Measurements from ENCODE around the gene ATP2B2. TPM values are rescaled to one million over a fixed set of nuclear protein-coding genes. Genes with fewer than 3 reads are reported as not detected.

ATP2B2 gene
- total RNA-seq, 2 donors from 2014 or later = 0.14 to 0.74 TPM

DNA sequence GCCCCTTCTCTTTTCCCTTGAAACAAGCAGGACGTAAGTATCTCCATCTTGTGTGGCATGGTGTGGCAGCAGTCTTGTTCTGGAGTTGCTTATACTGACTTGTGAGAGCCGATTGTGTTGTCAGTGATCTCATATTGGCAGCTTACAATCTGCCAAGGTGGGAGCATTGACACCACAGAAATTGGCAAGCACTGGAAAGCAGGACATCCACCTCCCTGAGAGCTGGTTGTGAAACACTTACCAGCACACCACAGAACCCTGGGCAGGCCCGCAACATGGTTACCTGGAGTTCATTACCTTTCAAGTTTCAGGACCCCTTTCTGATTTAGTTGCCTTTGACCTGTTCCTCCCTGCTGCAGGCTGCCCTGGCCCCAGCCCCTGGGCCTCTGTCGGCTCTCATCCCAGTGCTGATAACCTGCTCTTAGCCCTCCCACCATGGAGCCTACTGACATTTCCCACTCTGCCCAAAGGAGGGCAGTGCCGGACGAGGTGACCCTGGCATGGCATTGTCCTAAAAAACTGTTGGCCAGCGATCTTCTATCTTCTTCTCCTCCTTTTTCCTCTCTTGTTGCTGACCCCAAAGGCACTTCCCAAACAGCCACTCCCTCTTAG, 10.6 kb upstream of the ATP2B2 start:
- peaks cover 3% of the 10 kb centered on the region for H3K27me3 ChIP-seq (replicated peaks; ENCODE audit: insufficient read depth)
- intact Hi-C loops (cut with DNase I) = no loop called here
- TF ChIP-seq, protein P1, sequence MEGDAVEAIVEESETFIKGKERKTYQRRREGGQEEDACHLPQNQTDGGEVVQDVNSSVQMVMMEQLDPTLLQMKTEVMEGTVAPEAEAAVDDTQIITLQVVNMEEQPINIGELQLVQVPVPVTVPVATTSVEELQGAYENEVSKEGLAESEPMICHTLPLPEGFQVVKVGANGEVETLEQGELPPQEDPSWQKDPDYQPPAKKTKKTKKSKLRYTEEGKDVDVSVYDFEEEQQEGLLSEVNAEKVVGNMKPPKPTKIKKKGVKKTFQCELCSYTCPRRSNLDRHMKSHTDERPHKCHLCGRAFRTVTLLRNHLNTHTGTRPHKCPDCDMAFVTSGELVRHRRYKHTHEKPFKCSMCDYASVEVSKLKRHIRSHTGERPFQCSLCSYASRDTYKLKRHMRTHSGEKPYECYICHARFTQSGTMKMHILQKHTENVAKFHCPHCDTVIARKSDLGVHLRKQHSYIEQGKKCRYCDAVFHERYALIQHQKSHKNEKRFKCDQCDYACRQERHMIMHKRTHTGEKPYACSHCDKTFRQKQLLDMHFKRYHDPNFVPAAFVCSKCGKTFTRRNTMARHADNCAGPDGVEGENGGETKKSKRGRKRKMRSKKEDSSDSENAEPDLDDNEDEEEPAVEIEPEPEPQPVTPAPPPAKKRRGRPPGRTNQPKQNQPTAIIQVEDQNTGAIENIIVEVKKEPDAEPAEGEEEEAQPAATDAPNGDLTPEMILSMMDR (IDR thresholded peaks at IDR 0.05) = no peak
- TF ChIP-seq POLR2AphosphoS5 (IDR thresholded peaks at IDR 0.05) (no peak), POLR2A (IDR thresholded peaks at IDR 0.05) (no peak)
- DNase-seq (ENCODE audit: low spot score) = no peak
- no peaks in the 10 kb centered on the region for H3K4me1 ChIP-seq (replicated peaks)
- no peaks in the 10 kb centered on the region for H3K9me3 ChIP-seq
- 68% methylated on average over 7 of the region's 7 CpGs for WGBS
- H3K4me3 ChIP-seq = no peak overlapping the region
- no peak overlapping the region for H3K27ac ChIP-seq
- H3K36me3 ChIP-seq = no peaks in the 10 kb centered on the region

- Histone ChIP-seq H3K36me3 (no peaks in the 10 kb centered on the region), H3K4me3 (no peak overlapping the region), H3K27me3 (replicated peaks; ENCODE audit: insufficient read depth) (peaks cover 3% of the 10 kb centered on the region), H3K9me3 (no peaks in the 10 kb centered on the region), H3K4me1 (replicated peaks) (no peaks in the 10 kb centered on the region), H3K27ac (no peak overlapping the region)
- TF ChIP-seq POLR2A (IDR thresholded peaks at IDR 0.05) = no peak
- TF ChIP-seq POLR2AphosphoS5 (IDR thresholded peaks at IDR 0.05) = no peak
- TF ChIP-seq, protein P1 (IDR thresholded peaks at IDR 0.05) = no peak
- 84% methylated on average over 3 of the region's 3 CpGs for WGBS
- intact Hi-C loops (cut with DNase I) = no loop called here
- DNase-seq (ENCODE audit: low spot score) = no peak
Measured at GRCh38 chr3:10515396-10515795, 10.0 kb upstream of the ATP2B2 start.

- Histone ChIP-seq H3K4me3 (no peak overlapping the region), H3K36me3 (no peaks in the 10 kb centered on the region), H3K4me1 (replicated peaks) (no peaks in the 10 kb centered on the region), H3K9me3 (no peaks in the 10 kb centered on the region), H3K27ac (no peak overlapping the region), H3K27me3 (replicated peaks; ENCODE audit: insufficient read depth) (peaks cover 3% of the 10 kb centered on the region)
- DNase-seq (ENCODE audit: low spot score) = no peak
- intact Hi-C loops (cut with DNase I) = no loop called here
- WGBS = 94% methylated on average over 8 of the region's 8 CpGs
- TF ChIP-seq, protein P1 (IDR thresholded peaks at IDR 0.05) = no peak
- TF ChIP-seq POLR2A (IDR thresholded peaks at IDR 0.05) = no peak
- TF ChIP-seq POLR2AphosphoS5 (IDR thresholded peaks at IDR 0.05) = no peak
Measured at GRCh38 chr3:10514407-10515069, 9.2 kb upstream of the ATP2B2 start.

DNA sequence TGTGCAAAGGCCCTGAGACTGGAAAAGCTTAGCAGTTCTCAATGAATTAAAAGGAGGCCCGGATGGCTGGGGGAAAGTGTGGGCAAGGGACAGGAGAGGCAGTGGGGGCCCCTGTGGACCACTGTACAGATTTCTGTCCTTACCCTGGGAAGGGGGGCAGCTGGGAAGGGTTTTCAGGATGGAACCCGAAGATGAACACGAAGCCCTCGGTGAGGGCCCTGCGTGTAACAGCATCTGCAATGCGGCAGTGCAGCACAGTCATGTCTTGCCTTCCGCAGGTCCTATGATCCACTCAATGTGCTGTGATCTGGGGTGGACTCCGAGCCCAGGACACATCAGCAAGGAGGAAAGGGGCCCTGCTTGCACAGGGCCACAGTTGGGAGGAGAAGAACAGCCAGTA, 7.9 kb upstream of the ATP2B2 start:
- H3K27me3 ChIP-seq (replicated peaks; ENCODE audit: insufficient read depth) = peaks cover 3% of the 10 kb centered on the region
- no peaks in the 10 kb centered on the region for H3K9me3 ChIP-seq
- H3K4me1 ChIP-seq (replicated peaks) = no peaks in the 10 kb centered on the region
- H3K27ac ChIP-seq = no peak overlapping the region
- DNase-seq (ENCODE audit: low spot score) = no peak
- WGBS = 84% methylated on average over 8 of the region's 8 CpGs
- TF ChIP-seq POLR2A (IDR thresholded peaks at IDR 0.05) (no peak), POLR2AphosphoS5 (IDR thresholded peaks at IDR 0.05) (no peak)
- TF ChIP-seq, protein P1 (IDR thresholded peaks at IDR 0.05) = no peak
- intact Hi-C loops (cut with DNase I) = no loop called here
- no peaks in the 10 kb centered on the region for H3K36me3 ChIP-seq
- no peak overlapping the region for H3K4me3 ChIP-seq

DNA sequence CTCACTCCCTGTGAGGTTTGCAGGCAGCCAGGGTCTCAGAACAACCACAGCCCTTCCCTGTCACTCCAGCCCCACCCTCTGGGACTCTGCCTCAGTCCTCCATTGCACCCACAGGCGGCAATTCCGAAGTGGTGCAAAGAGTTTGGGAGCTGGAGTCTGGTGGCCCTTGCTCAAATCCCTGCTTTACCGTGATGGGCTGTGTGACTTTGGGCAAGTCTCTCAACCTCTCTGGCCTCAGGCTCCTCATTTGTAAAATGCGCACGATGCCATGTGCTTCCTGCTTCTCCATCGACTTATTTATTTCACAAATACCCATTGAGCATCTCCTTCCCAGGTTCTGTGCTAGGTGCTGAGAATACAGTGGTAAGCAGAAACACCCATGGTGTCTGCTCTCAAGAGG, 7.3 kb upstream of the ATP2B2 start:
- DNase-seq (ENCODE audit: low spot score) = no peak
- no peak overlapping the region for H3K27ac ChIP-seq
- H3K9me3 ChIP-seq = no peaks in the 10 kb centered on the region
- intact Hi-C loops (cut with DNase I) = no loop called here
- TF ChIP-seq, protein P1 (IDR thresholded peaks at IDR 0.05) = no peak
- TF ChIP-seq POLR2AphosphoS5 (IDR thresholded peaks at IDR 0.05) (no peak), POLR2A (IDR thresholded peaks at IDR 0.05) (no peak)
- H3K27me3 ChIP-seq (replicated peaks; ENCODE audit: insufficient read depth) = peaks cover 3% of the 10 kb centered on the region
- 86% methylated on average over 6 of the region's 6 CpGs for WGBS
- no peaks in the 10 kb centered on the region for H3K36me3 ChIP-seq
- H3K4me1 ChIP-seq (replicated peaks) = no peaks in the 10 kb centered on the region
- no peak overlapping the region for H3K4me3 ChIP-seq
